Activated naive CD4-positive, alpha-beta T cell treated with anti-CD3 and anti-CD28 coated beads for 36 hours (primary cell): ENCODE data around the gene ZSWIM8. TPM values are rescaled to one million over a fixed set of nuclear protein-coding genes. Genes with fewer than 3 reads are reported as not detected.
"Not testable (repeated sequence)": the region's sequence is repeated elsewhere in the genome, so short reads cannot be mapped to it uniquely, and the experiment has no call there.

Source experiments
- CTCF ChIA-PET: fragments of 350-600 bp; sonication (Branson Sonifier 250); formaldehyde crosslinking; loops from one replicate; lab custom pipeline; 2021; ENCODE audit warnings: antibody characterized with exemption; lab: Charles Lee
- DNase-seq: peaks from one replicate; pipeline ENCODE4 v3.0.0-alpha.2; 2020
- H3K27ac Mint-ChIP-seq: one replicate; pipeline ENCODE4 v1.8.0; 2021; ENCODE audit warnings: mild to moderate bottlenecking, mixed read lengths
- H3K27me3 Mint-ChIP-seq: one replicate; pipeline ENCODE4 v1.8.0; 2021; ENCODE audit warnings: low read depth, mixed read lengths
- H3K36me3 Mint-ChIP-seq: one replicate; pipeline ENCODE4 v1.8.0; 2021; ENCODE audit warnings: low read depth, mixed read lengths
- H3K4me1 Mint-ChIP-seq: one replicate; pipeline ENCODE4 v1.8.0; 2021; ENCODE audit warnings: low read depth, mixed read lengths
- H3K4me3 Mint-ChIP-seq: one replicate; pipeline ENCODE4 v1.8.0; 2021; ENCODE audit warnings: mild to moderate bottlenecking, moderate library complexity, mixed read lengths
- H3K9me3 Mint-ChIP-seq: one replicate; pipeline ENCODE4 v1.8.0; 2021; ENCODE audit warnings: mixed read lengths
- intact Hi-C: fragments of 100-400 bp; cut with micrococcal nuclease; formaldehyde crosslinking; loops from one replicate; pipeline ENCODE4 v1.15.1; 2023
- total RNA-seq, 2 experiments: library from RNA; stranded (reverse); gene quantifications; one replicate each; pipeline ENCODE4 v1.2.3, GENCODE V29; 2021

The ZSWIM8 gene
- total RNA-seq, 2 experiments from 2014 or later = 25.8 to 26.7 TPM

DNA sequence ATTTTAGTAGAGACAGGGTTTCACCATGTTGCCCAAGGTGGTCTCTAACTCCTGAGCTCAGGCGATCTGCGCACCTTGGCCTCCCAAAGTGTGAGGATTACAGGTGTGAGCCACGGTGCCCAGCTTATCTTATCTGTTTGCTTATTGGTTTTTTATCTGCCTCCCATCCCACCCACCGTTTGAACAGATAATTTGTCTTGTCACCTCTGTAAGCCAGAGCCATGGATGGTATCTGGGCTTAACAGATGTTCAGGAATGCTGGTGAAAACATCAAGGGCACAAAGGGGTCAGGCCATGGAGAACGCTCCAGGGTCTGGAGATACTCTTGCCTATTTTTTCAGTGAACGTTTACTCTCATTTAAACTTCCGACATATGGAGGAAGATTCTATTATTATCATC lies 38.0 kb downstream of the ZSWIM8 start:
- peaks cover 3% of the 10 kb centered on the region for H3K36me3 Mint-ChIP-seq

GRCh38 chr10:73824146-73824725 lies 38.8 kb downstream of the ZSWIM8 start:
- Mint-ChIP-seq H3K36me3 (peaks cover 3% of the 10 kb centered on the region), H3K4me3 (no peak overlapping the region), H3K4me1 (no peaks in the 10 kb centered on the region), H3K27ac (no peak overlapping the region), H3K9me3 (no peaks in the 10 kb centered on the region), H3K27me3 (no peaks in the 10 kb centered on the region)
- CTCF ChIA-PET = no interaction called here
- intact Hi-C loops = no loop called here
- DNase-seq = no peak

More for the DNA sequence above, 38.0 kb downstream of the ZSWIM8 start:
- intact Hi-C loops = no loop called here
- H3K27me3 Mint-ChIP-seq = no peaks in the 10 kb centered on the region
- no peak for DNase-seq
- no peaks in the 10 kb centered on the region for H3K9me3 Mint-ChIP-seq
- H3K27ac Mint-ChIP-seq = no peak overlapping the region
- CTCF ChIA-PET = no interaction called here
- no peak overlapping the region for H3K4me3 Mint-ChIP-seq
- H3K4me1 Mint-ChIP-seq = no peaks in the 10 kb centered on the region

DNA sequence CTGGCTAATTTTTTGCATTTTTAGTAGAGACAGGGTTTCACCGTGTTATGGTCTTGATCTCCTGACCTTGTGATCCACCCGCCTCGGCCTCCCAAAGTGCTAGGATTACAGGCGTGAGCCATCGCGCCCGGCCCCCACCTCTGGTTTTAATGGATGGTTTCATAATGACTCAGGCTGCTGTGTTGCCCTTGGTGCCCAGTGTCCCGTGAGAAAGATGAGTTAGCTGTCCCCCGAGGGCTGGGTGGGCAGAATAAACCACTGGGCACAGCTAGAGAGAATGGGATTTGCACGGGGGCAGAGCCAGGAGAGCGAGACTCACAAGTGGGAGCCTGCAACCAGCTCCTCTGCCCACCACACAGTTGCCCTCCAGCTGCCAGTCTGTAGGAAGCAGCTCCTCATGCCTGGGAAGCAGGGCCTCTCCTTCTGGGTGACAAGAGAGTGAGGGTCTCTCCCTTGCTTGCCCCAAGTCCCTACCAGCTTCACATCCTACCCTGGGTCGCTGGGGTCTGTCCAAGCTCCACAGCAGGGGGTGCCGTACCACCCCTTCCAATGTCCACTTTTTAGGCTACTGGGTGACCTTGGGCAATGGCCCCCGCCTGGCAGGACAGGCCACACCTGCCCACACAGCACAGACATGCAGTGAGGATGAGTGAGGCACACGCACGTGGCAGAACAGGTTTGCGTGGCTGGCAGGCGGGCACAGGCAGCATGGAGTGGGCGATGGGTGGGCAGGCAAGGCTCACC lies 42.1 kb downstream of the ZSWIM8 start:
- CTCF ChIA-PET = interaction anchor here (0.6 to 0.9 kb wide), 3 partner anchors 11 to 286 kb away, joined by 3 read pairs; no protein-coding TSS in a partner anchor
- H3K27me3 Mint-ChIP-seq = no peaks in the 10 kb centered on the region
- no peak overlapping the region for H3K27ac Mint-ChIP-seq
- no peak overlapping the region for H3K4me3 Mint-ChIP-seq
- no peaks in the 10 kb centered on the region for H3K9me3 Mint-ChIP-seq
- H3K4me1 Mint-ChIP-seq = no peaks in the 10 kb centered on the region
- DNase-seq = no peak
- intact Hi-C loops = no loop called here
- H3K36me3 Mint-ChIP-seq = no peaks in the 10 kb centered on the region

GRCh38 chr10:73828161-73828560 lies 42.8 kb downstream of the ZSWIM8 start:
- Mint-ChIP-seq H3K4me1 (no peaks in the 10 kb centered on the region), H3K36me3 (no peaks in the 10 kb centered on the region), H3K4me3 (no peak overlapping the region), H3K27me3 (no peaks in the 10 kb centered on the region), H3K27ac (no peak overlapping the region), H3K9me3 (no peaks in the 10 kb centered on the region)
- CTCF ChIA-PET = interaction anchor here (1.1 kb wide), 1 partner anchor 33 kb away, joined by 3 read pairs; no protein-coding TSS in a partner anchor
- DNase-seq = no peak
- intact Hi-C loops = no loop called here

DNA sequence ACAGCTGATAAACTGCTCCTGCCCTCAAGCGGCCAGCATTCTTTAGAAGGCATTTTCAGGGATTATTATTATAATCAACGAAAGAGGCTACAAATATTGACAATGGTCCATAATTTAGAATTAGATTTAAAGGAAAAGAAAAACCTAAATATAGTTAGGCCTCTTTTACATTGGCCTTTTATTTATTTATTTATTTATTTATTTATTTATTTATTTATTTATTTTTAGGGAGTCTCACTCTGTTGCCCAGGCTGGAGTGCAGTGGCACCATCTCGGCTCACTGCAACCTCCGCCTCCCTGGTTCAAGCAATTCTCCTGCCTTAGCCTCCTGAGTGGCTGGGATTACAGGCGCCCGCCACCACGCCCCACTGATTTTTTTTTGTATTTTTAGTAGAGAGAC lies 43.7 kb downstream of the ZSWIM8 start:
- H3K36me3 Mint-ChIP-seq, intact Hi-C loops, H3K4me1 Mint-ChIP-seq, H3K4me3 Mint-ChIP-seq, H3K9me3 Mint-ChIP-seq, H3K27me3 Mint-ChIP-seq, H3K27ac Mint-ChIP-seq, DNase-seq: not testable (repeated sequence)
- CTCF ChIA-PET = interaction anchor here (1.1 to 1.9 kb wide), 2 partner anchors 34 to 57 kb away, joined by 3 to 5 read pairs; no protein-coding TSS in a partner anchor

DNA sequence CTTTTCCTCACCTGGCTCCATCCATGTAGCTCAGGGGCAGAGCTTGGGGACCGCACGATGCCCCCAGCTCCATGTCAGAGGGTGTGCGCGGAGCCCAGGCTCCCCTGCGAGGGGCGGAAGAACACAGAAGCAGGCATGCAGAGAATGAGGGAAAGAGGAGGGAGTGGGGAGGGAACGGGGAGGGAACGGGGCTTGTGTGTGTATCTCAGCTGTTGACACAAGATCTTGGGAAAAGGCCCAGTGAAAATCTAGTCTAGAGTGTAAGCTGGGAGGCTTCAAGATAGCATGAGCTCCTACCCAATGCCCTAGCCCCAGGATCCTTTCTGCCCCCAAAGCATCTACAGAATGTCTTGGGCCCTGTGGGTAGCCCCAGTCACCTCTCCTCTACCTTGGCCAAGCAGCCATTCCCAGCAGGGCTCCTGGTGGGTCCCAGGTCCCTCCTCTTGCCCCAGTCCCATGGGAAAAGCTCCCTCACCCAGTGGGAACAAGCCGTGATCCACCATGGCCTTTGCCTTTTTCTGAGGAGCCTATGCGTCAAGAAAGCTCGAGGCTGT lies 51.1 kb downstream of the ZSWIM8 start:
- Mint-ChIP-seq H3K36me3 (peaks cover 1% of the 10 kb centered on the region), H3K27me3 (no peaks in the 10 kb centered on the region), H3K27ac (no peak overlapping the region), H3K4me3 (no peak overlapping the region), H3K4me1 (no peaks in the 10 kb centered on the region), H3K9me3 (no peaks in the 10 kb centered on the region)
- CTCF ChIA-PET = interaction anchor here (0.9 to 1.6 kb wide), 2 partner anchors 43 to 104 kb away, joined by 5 to 6 read pairs; no protein-coding TSS in a partner anchor
- intact Hi-C loops = no loop called here
- no peak for DNase-seq

- DNase-seq = no peak
- Mint-ChIP-seq H3K4me1 (no peaks in the 10 kb centered on the region), H3K4me3 (no peak overlapping the region), H3K27me3 (no peaks in the 10 kb centered on the region), H3K9me3 (no peaks in the 10 kb centered on the region), H3K27ac (no peak overlapping the region), H3K36me3 (peaks cover 1% of the 10 kb centered on the region)
- CTCF ChIA-PET = interaction anchor here (0.9 to 1.6 kb wide), 2 partner anchors 43 to 103 kb away, joined by 5 to 6 read pairs; no protein-coding TSS in a partner anchor
- intact Hi-C loops = no loop called here
These were observed 51.7 kb downstream of the ZSWIM8 start for GRCh38 chr10:73837072-73837471.

- CTCF ChIA-PET = interaction anchor here (1.1 to 1.3 kb wide), 3 partner anchors 11 to 42 kb away, joined by 3 to 6 read pairs (median 4); no protein-coding TSS in a partner anchor
- peaks cover 3% of the 10 kb centered on the region for H3K36me3 Mint-ChIP-seq
These were observed 52.7 kb downstream of the ZSWIM8 start for GRCh38 chr10:73838008-73838567.

DNA sequence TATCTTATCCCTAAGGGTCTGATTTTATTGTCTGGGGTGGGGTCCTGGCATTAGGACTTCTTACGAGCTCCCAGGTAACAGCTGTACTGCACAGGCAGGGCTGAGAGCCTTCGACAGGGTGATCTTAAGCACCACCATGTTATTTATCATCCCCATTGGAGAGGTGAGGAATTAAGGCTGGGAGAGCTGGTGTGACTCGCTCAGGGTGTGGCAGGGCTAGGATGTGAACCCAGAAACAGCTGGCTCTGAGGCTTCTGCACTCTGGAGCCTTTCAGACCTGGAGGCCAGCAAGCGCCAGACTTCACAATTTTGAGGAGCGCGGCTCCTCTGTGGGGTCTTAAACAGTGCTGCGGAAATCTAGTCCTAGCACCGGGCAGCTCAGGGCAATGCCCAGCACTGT lies 53.4 kb downstream of the ZSWIM8 start:
- peaks cover 8% of the 10 kb centered on the region for H3K36me3 Mint-ChIP-seq
- CTCF ChIA-PET = interaction anchor here (1.1 to 1.3 kb wide), 3 partner anchors 10 to 41 kb away, joined by 3 to 6 read pairs (median 4); no protein-coding TSS in a partner anchor
- H3K9me3 Mint-ChIP-seq = no peaks in the 10 kb centered on the region
- H3K4me1 Mint-ChIP-seq = no peaks in the 10 kb centered on the region
- intact Hi-C loops = no loop called here
- no peak overlapping the region for H3K27ac Mint-ChIP-seq
- H3K4me3 Mint-ChIP-seq = no peak overlapping the region
- no peaks in the 10 kb centered on the region for H3K27me3 Mint-ChIP-seq
- DNase-seq = no peak

More at GRCh38 chr10:73838008-73838567, 52.7 kb downstream of the ZSWIM8 start:
- no peak overlapping the region for H3K4me3 Mint-ChIP-seq
- intact Hi-C loops = no loop called here
- no peak for DNase-seq
- H3K27ac Mint-ChIP-seq = no peak overlapping the region
- no peaks in the 10 kb centered on the region for H3K4me1 Mint-ChIP-seq
- H3K27me3 Mint-ChIP-seq = no peaks in the 10 kb centered on the region
- H3K9me3 Mint-ChIP-seq = no peaks in the 10 kb centered on the region

DNA sequence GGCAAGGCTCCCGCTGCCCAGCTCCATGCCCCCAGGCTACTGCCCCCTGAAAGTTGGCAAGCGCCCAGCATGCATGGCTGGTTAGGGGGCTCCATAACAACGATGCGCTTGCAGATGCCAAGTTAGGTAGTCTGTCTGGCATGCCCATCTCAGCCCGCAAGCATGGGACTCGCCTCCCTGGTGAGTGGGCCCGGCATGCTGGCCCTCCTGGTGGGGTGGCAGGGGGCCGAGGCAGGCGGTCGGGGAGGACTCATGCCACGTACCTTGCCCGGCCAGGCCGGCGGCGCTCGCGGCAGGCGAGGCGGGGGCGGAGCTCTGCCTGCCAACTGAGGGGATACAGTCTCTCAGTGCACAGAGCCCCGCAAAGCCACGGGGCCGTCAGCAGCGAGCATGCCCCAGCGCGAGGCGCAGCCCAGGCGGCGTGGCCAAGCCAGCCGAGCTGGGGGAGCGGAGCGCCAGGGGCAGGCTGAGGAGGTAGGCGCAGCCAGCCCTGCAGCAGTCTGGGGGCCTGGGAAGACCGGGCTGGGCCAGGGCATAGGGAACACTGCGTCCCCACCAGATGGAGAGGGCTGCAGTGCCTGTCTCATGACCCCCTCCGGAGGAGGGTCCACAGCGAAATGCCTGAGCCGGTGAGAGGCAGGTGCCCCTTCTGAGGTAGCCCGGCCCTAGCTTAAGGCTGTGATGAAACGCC lies 54.0 kb downstream of the ZSWIM8 start:
- Mint-ChIP-seq H3K27ac (no peak overlapping the region), H3K9me3 (no peaks in the 10 kb centered on the region), H3K4me3 (no peak overlapping the region), H3K4me1 (no peaks in the 10 kb centered on the region), H3K36me3 (peaks cover 9% of the 10 kb centered on the region), H3K27me3 (no peaks in the 10 kb centered on the region)
- intact Hi-C loops = no loop called here
- CTCF ChIA-PET = interaction anchor here (1.1 to 15.3 kb wide), 2 partner anchors 10 to 40 kb away, joined by 4 to 443 read pairs; partner anchors contain the start of gene CAMK2G
- DNase-seq = no peak

DNA sequence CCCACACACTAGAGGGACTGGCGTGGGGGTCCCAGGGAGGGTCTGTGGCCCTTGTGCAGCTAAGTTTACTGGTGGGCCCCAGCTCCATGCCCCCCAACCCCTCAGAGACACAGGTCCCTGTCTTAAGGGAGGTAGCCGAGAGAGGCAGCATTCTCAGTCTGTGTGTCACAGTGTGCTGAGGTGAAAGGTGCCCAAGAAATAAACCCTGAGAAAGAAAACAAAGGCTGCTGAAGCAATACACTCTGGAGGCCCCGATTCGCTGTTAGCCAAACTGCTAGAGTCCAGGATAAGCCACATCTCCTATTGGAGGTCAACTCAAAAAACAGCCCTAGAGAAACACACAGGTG lies 54.6 kb downstream of the ZSWIM8 start:
- peaks cover 11% of the 10 kb centered on the region for H3K36me3 Mint-ChIP-seq
- H3K9me3 Mint-ChIP-seq = no peaks in the 10 kb centered on the region
- CTCF ChIA-PET = interaction anchor here (15.3 kb wide), 1 partner anchor 39 kb away, joined by 443 read pairs; the partner anchor contains the start of gene CAMK2G
- intact Hi-C loops = no loop called here
- H3K27ac Mint-ChIP-seq = no peak overlapping the region
- DNase-seq = no peak
- no peak overlapping the region for H3K4me3 Mint-ChIP-seq
- no peaks in the 10 kb centered on the region for H3K27me3 Mint-ChIP-seq
- no peaks in the 10 kb centered on the region for H3K4me1 Mint-ChIP-seq
